Activated CD4-positive, alpha-beta T cell treated with anti-CD3 and anti-CD28 coated beads for 24 hours (primary cell): ENCODE measurements around the gene DIP2A.
"Not testable (repeated sequence)": the region's sequence is repeated elsewhere in the genome, so short reads cannot be mapped to it uniquely, and the experiment has no call there.

Experiments
- DNase-seq, 2 donors: peaks; one replicate each; pipeline ENCODE4 v3.0.0-alpha.2; 2020; ENCODE audit warnings: low read depth in 2 of 2

The DIP2A gene

GRCh38 chr21:46424621-46425020, 34.1 kb upstream of the DIP2A start:
- no peak for DNase-seq

DNA sequence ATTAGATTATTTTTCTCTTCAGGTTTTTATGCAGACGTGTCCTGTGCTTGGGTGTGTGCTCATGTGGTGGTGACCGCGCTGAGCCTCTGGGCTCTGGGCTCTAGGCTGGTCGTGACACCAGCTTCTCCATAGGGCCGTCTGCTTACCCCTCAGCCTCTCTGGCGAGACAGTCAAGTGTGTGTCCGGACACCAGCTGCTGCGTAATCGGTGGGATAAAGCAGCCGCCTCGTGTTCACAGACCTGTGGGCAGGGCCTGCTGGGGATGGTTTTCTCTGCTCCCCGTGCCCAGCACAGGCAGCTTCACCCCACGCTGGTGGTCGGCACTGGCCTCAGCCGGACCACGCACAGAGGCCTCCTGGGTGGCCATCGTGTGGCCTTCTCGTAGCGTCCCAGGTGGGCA, 33.6 kb upstream of the DIP2A start:
- DNase-seq = no peak

GRCh38 chr21:46425571-46425970, 33.1 kb upstream of the DIP2A start:
- no peak for DNase-seq

DNA sequence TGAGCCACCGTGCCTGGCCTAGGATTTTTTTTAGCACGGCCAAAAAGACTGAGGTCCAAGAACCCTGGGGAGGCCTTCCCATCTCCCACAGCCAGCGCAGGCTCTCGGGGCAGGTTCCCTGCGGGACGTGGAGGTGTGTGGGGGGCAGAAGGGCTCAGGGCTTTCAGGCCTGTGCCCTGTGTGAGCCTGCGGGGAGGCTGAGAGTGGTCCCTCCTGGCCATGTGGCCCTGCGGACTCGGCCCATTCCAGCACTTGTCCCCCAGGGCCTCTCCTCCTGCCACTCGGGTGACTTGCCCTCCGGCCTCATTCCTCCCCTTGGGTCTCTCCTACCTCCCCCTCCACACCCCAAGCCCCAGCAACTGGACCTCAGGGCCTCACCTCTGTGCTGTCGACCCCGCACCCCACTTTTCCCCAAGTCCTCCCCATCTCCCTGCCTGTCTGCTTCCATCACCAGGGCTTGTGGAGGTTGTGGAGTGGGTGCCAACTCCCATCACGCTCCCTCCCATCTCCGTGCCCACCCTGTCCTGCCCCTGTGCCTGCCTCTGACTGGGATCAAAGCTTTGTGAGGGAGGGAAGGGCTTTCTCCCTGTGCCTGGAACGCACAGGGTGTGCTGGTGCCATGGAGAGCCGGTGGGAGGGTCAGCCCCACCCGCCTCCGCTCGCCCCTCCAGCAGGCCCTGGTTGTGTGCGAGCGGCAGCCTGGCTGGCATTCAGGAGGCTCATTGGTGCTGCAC, 32.2 kb upstream of the DIP2A start:
- DNase-seq = no peak

DNA sequence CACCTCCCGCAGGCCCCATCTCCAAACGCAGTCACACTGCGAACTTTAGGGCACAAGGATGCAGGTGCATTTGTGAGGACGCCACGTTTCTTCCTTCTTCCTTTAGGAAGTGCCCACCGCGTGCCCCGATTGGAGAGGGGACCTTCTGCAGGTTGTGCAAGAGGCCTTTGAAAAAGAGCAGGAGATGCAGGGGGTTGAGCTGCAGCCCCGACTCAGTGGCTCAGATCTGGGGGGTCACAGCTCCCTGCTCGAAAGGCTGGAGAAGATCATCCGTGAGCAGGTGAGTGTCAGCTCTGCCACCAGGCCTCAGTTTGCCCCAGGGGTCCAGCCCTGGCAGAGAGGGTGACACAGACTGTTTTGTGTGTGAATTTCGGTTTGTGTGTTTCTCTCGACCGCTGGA, 31.2 kb upstream of the DIP2A start:
- no peak for DNase-seq

GRCh38 chr21:46428286-46428685, 30.4 kb upstream of the DIP2A start:
- no peak for DNase-seq

GRCh38 chr21:46428987-46429710, 29.5 kb upstream of the DIP2A start:
- no peak for DNase-seq

- no peak for DNase-seq
These were observed 28.7 kb upstream of the DIP2A start for GRCh38 chr21:46429754-46430681.

GRCh38 chr21:46431448-46431847, 27.2 kb upstream of the DIP2A start:
- no peak for DNase-seq

DNA sequence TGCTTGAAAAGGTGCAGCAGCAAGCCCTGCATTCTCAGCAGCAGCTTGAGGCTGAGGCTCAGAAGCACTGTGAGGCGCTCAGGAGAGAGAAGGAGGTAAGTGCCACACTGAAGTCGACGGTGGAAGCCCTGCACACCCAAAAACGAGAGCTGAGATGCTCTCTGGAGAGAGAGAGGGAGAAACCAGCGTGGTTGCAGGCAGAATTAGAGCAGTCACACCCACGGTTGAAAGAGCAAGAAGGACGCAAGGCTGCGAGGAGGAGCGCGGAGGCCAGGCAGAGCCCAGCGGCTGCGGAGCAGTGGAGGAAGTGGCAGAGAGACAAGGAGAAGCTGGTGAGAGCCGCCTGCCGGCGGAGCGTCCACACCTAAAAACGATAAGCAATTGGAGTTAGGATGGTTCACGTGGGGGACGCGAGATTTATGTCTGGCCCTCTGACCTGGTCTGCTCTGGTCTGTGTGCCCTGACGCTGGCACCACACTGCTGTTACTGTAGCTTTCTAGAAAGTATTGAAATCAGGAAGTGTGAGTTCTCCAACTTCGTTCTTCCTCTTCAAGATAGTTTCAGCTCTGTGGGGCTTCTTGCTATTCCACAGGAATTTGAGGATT, 26.7 kb upstream of the DIP2A start:
- DNase-seq = no peak

- DNase-seq = not testable (repeated sequence)
These were observed 25.6 kb upstream of the DIP2A start for GRCh38 chr21:46433116-46433515.

- DNase-seq = no peak
These were observed 24.3 kb upstream of the DIP2A start for GRCh38 chr21:46434322-46434958.

- no peak for DNase-seq
These were observed 22.9 kb upstream of the DIP2A start for GRCh38 chr21:46435786-46436227.

DNA sequence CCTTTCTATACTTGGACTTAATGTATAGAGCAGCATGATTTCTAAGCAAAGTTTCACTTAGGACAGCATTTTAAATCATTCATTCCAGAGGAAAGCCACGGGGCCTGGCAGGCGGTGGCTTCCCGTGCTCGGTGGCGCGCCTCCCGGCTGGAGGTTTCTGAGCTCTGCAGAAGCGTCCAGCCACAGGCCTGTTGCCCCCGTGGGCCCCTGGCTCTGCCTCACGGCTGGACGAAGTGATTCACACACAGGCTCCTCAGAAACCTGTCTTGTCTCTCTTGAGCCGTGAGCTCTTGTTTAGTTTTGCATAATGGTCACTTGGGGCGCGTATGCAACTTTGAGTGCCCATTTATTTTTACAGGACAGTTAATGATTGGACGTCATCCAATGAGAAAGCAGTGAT, 22.1 kb upstream of the DIP2A start:
- DNase-seq = no peak

DNA sequence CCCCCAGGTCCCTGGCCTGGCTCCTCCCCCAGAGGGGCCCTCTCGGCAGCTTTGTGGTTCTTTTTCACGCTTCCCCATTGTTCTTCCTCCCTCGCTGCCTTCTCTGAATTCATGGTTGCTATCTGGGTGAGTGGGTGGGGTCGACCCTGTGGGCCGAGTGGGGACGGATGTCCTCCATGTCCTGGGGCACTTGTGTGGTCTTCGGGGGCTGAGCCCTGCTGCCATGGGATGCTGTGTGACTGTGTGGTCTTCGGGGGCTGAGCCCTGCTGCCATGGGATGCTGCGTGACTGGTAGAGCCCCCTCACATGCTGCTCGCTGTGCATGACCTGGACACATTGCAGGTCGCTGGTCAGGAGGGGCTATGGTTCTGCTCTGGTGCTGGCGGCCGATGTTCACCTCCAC, 21.6 kb upstream of the DIP2A start:
- no peak for DNase-seq

DNA sequence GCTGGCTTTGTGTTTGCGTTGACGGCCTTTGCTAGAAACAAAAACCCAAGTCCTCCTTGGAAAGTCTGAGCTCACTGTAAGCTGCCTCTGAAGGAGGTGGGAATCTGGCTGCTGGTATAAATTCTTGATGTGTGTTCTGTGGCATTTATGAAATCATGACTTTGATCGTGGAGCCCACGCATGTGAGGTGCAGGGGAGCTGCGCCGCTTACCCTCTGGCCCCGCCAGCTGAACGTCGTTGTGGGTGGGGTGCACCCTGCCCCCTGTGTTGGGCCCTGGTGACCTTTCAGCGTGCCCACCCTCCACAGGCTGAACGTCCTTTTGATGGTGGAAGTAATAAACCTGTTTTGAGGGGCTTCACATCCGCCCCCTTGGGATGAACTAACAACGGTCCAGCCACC, 21.2 kb upstream of the DIP2A start:
- no peak for DNase-seq

DNA sequence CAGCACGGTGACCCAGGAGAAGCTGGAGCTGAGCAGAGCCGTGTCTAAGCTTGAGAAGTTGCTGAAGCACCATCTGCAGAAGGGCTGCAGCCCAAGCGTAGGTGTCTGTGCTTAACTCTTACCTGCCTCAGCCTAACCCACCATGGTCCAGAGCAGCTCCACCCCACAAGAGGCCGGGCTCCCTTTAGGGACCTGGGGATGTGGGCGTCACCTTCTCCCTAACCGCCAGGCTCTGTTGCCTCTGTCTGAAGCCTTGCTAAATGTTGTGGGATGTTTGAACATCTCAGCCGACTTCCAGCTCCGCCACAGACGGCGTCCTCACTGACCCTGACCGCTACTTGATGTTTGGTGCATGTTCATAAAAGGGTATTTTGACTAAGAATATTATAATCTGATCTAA, 20.4 kb upstream of the DIP2A start:
- DNase-seq = no peak

GRCh38 chr21:46439906-46440305, 18.8 kb upstream of the DIP2A start:
- DNase-seq = no peak

DNA sequence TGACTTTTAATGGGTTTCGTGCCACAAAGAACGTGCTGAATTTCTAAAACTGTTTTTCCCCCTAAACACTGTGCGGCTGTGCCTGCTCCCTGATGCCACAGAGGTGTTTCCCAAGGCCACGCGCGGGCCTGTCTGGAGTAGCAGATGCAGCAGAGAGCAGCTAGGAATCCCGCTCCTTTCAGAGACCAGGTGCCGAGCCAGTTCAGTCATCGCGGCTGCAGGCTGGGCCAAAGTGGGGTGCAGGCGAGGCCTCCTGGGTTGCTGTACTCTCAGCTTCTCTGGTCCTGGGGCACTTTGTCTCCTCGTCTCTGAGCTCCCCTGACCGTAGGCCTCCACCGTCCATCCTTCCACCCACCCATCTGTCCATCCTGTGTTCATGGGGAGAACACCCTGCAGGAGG, 17.4 kb upstream of the DIP2A start:
- no peak for DNase-seq

DNA sequence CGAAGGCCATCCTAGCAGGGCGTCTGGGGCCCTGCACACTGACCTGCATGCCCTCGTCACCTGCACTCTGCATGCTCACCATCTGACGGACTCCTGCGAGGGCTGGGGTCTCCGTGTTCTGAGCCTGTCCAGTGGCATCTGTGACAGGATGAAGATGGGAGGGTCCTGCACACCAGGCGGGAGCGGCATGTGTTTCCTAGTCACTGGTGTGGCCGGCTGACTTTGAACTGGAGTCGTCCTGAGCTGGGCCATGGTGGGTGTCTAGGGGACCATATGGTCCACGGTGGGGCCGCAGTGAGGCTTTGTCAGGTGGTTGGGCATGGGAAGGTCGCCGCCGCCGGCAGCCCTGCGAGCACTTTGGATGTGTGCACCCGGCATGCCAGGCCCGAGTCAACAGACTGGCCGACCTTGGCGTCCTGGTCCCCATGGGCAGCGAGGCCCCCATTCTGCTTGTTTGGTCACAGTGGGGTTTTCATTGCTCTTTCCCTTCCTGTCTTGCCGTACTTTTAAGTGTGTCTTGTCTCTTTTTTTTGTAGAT, 16.7 kb upstream of the DIP2A start:
- DNase-seq = no peak

DNA sequence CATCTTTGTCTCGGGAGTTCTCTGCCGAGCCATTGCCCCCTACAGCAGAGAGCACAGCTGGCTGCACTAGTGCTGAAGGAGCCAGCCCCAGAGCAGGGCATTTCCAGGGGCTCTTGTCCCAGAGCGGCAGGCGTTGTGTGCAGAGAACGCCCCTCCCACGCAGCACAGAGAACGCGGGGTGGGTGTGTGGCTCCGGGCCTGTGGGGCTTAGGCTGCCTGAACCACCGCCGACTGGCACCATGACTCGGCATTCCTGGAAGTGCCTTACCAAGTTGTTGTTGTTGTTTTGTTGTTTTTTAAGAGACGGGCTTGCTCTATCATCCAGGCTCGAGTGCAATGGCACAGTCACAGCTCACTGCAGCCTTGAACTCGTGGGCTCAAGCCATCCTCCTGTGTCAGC, 15.8 kb upstream of the DIP2A start:
- DNase-seq = no peak
